Fibroblast of skin of scalp (primary cell): ENCODE measurements around the gene PITPNC1.

Source experiments
- DNase-seq: peaks from one replicate; pipeline ENCODE4 v3.0.0-alpha.2; 2013

The PITPNC1 gene

GRCh38 chr17:67435122-67435521, 58.0 kb downstream of the PITPNC1 start:
- DNase-seq = no peak

GRCh38 chr17:67435786-67436185, 58.7 kb downstream of the PITPNC1 start:
- no peak for DNase-seq

- no peak for DNase-seq
These were observed 59.2 kb downstream of the PITPNC1 start for GRCh38 chr17:67436233-67436632.

- DNase-seq = no peak
These were observed 61.6 kb downstream of the PITPNC1 start for GRCh38 chr17:67438667-67439066.

- no peak for DNase-seq
These were observed 62.2 kb downstream of the PITPNC1 start for GRCh38 chr17:67439269-67439668.

- no peak for DNase-seq
These were observed 63.4 kb downstream of the PITPNC1 start for GRCh38 chr17:67440277-67441051.

GRCh38 chr17:67441052-67441895, 64.2 kb downstream of the PITPNC1 start:
- peak; percentile 61 for DNase-seq

GRCh38 chr17:67441896-67442219, 64.8 kb downstream of the PITPNC1 start:
- no peak for DNase-seq

- DNase-seq = no peak
These were observed 65.9 kb downstream of the PITPNC1 start for GRCh38 chr17:67442787-67443624.

- peak; percentile 15 for DNase-seq
These were observed 67.0 kb downstream of the PITPNC1 start for GRCh38 chr17:67443931-67444595.

GRCh38 chr17:67448449-67448848, 71.4 kb downstream of the PITPNC1 start:
- no peak for DNase-seq

GRCh38 chr17:67449065-67449464, 72.0 kb downstream of the PITPNC1 start:
- no peak for DNase-seq

- DNase-seq = no peak
These were observed 73.0 kb downstream of the PITPNC1 start for GRCh38 chr17:67449845-67450755.

- DNase-seq = no peak
These were observed 75.8 kb downstream of the PITPNC1 start for GRCh38 chr17:67452681-67453554.

GRCh38 chr17:67456103-67456502, 79.0 kb downstream of the PITPNC1 start:
- no peak for DNase-seq

GRCh38 chr17:67456889-67457288, 79.8 kb downstream of the PITPNC1 start:
- DNase-seq = no peak

GRCh38 chr17:67458203-67458602, 81.1 kb downstream of the PITPNC1 start:
- DNase-seq = no peak

GRCh38 chr17:67459985-67460384, 82.9 kb downstream of the PITPNC1 start:
- DNase-seq = no peak

GRCh38 chr17:67461228-67461780, 84.2 kb downstream of the PITPNC1 start:
- no peak for DNase-seq

GRCh38 chr17:67461876-67462275, 84.8 kb downstream of the PITPNC1 start:
- no peak for DNase-seq
